GM18505 (cell line): ENCODE results near the gene NUDT7.

Source experiments
- ATAC-seq: cut with Tn5 transposase; IDR thresholded peaks from one replicate; pipeline ENCODE4 v1.9.1; 2021; ENCODE audit not compliant: unreplicated experiment
- POLR2A ChIP-seq: IDR thresholded peaks from 4 replicates; pipeline ENCODE4 v1.6.1; 2011; ENCODE audit warnings: borderline replicate concordance; ENCODE audit not compliant: insufficient read depth, insufficient read length; ENCODE audit errors: extremely low read depth

NUDT7 gene

DNA sequence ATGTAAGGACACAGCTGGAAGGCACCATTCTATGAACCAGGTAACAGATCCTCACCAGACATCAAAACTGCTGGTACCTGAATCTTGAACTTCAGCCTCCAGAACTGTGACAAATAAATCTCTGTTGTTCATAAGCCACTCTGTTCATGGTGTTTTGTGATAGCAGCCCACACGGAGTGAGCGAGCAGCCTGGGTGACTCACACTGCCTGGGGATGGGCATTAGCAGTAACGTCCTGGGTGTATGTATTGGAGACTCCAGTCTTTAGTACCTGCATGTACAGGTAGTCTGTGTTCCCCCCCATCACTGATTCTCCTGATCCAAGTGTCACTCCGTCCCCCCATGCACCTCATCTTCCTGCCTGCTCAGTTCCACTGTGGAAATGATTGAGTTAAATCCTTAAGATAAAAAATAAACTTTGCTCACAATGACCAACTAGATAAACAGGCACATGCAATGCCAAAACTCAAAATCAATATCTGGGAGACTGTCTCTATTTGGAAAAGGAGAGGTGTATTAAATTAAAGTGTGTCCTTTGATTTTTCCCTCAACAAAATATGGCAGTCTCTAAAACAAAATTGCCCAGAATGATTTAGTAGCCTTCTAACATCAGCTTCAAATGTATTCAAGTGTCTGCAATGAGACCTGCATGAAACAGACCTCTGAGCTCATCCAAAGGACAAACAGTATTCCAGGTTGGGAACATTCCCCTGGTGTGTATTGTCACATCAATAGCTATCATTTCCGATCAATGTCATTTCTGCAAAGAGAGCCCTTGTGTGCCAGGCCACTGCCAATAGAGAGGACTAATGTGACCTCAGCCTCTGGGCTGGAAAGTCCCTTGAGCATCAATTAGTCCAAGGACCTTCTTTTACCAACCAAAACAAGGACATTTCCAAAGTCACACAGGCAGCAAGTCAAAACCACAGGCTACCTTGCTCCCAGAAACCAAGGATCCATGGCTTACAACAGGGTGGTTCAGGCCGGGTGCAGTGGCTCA is 53.9 kb downstream of the NUDT7 start:
- ATAC-seq: no peak
- TF ChIP-seq POLR2A: no peak

DNA sequence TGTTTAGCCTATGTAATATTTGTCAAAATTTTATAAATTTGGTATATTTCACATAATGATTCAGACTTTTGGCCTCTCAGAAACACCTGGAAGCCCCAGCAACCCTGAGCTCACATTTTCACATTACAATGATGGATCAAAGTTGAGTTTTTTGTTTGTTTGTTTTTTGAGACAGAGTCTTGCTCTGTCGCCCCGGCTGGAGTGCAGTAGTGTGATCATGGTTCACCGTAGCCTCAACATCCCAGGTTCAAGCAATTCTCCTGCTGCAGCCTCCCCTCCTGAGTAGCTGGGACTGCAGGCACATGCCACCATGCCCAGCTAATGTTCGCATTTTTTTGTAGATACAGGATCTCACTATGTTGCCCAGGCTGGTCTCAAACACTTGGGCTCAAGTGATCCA is 55.4 kb downstream of the NUDT7 start:
- TF ChIP-seq POLR2A: no peak

GRCh38 chr16:77780378-77780837 is 58.1 kb downstream of the NUDT7 start:
- TF ChIP-seq POLR2A: no peak
- ATAC-seq: no peak

More for the DNA sequence above, 55.4 kb downstream of the NUDT7 start:
- ATAC-seq: no peak

GRCh38 chr16:77781091-77781490 is 58.8 kb downstream of the NUDT7 start:
- no peak for ATAC-seq
- TF ChIP-seq POLR2A: no peak

- TF ChIP-seq POLR2A: no peak
- ATAC-seq: no peak
These were observed 60.4 kb downstream of the NUDT7 start for GRCh38 chr16:77782694-77783093.

DNA sequence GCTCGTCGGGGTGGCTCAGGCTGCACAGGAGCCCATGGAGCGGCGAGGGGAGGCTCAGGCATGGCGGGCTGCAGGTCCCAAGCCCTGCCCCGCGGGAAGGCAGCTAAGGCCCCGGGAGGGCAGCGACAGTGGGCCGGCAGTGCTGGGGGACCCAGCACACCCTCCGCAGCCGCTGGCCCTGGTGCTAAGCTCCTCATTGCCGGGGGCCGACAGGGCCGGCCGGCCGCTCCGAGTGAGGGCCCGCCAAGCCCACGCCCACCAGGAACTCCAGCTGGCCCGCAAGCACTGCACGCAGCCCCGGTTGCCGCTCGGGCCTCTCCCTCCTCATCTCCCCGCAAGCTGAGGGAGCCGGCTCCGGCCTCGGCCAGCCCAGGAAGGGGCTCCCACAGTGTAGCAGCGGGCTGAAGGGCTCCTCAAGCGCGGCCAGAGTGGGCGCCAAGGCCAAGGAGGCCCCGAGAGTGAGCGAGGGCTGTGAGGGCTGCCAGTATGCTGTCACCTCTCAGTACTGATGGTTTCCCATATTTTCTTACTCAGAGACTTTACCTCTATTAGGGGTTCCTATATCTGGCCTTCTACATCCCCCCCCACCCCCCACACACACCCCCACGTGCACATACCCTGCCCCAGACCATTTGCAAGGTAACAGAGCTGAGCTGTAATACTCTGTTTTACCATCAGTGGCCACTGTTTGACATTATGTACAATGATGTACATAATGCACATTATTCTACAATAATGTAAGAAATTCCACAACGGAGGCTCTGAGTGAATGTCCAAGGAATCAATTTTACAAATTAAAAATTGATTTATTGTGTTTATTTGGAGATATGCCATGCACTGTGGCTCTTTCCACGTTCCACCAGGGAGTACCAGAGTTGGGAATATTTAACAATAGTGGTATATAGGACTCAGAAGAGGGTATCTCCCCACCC is 62.4 kb downstream of the NUDT7 start:
- TF ChIP-seq POLR2A: no peak
- ATAC-seq: no peak

- ATAC-seq: no peak
- no peak for TF ChIP-seq POLR2A
These were observed 63.1 kb downstream of the NUDT7 start for GRCh38 chr16:77785373-77785764.

- ATAC-seq: no peak
- no peak for TF ChIP-seq POLR2A
These were observed 64.0 kb downstream of the NUDT7 start for GRCh38 chr16:77786186-77786847.

DNA sequence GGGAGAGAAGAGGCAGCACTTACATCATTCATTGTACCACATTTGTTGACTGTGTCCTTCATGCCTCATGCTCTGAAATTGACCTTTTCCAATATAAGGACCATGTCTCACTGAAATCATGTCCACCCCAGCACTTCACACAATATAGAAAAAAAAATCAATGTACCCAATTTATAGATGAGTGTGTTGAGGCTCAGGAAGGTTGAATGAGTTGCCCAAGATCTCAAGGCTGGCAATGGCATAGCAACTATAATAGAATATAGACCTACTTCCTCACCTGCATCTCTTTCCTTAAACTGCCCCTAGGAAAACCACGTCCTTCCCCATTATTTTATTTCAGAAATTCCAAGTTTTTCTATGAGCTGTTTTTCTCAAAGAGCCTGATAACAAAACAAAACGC is 65.1 kb downstream of the NUDT7 start:
- TF ChIP-seq POLR2A: no peak
- no peak for ATAC-seq

GRCh38 chr16:77788181-77789084 is 66.1 kb downstream of the NUDT7 start, which contains the start of gene VAT1L:
VAT1L (plus strand) TSS chr16:77788564; CDS start chr16:77788683, 119 bp downstream.
- no peak for TF ChIP-seq POLR2A
- peak; percentile 64 for ATAC-seq

DNA sequence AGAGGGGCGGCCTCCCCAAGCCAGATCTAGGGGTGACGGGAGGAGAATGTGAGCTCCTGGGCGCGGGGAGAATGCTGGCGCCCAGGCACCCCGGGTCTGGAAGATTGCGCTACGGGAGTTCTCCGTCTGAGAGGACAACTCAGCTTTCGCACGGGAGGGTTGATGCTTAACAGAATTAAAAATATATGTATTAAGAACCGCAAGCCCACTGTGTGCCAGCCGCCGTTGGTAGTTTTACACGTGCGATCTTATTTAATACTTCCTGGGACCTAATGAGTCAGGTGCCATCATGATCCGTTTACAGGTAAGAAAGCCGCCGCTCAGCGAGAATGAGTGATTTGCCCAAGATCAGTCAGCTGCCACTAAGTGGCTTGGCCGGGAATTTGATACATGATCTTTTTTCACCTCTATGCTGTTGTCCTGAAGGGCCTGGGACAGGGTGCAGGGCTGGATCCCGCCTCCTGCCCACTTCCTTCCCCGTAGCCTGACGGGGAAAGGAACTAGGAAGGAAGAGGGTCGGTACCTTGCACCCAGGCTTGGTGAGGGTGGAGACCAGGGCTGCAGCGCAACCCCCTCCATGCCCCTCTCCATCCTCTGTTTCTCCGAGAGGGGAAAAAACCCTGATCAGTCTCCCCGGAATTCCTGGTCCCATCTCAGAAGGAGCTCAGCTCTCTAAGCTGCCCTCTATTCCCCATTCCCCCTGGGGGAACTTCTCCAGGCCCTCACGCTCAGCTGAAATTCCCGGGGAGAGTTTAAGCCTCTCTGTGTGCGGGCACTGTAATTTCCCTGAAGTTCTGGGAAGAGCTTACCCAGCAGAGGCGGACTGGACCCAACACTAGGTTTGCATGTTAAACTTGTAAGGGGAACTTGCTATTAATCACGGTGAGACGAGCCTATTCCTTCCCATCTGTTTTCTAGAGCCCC is 67.0 kb downstream of the NUDT7 start:
- no peak for ATAC-seq
- TF ChIP-seq POLR2A: no peak
